ENCODE data around the gene ACSBG1.

Gene ACSBG1

GRCh38 chr15:78120523-78120922, 113.8 kb downstream of the ACSBG1 start:
- TF ChIP-seq, protein P1, sequence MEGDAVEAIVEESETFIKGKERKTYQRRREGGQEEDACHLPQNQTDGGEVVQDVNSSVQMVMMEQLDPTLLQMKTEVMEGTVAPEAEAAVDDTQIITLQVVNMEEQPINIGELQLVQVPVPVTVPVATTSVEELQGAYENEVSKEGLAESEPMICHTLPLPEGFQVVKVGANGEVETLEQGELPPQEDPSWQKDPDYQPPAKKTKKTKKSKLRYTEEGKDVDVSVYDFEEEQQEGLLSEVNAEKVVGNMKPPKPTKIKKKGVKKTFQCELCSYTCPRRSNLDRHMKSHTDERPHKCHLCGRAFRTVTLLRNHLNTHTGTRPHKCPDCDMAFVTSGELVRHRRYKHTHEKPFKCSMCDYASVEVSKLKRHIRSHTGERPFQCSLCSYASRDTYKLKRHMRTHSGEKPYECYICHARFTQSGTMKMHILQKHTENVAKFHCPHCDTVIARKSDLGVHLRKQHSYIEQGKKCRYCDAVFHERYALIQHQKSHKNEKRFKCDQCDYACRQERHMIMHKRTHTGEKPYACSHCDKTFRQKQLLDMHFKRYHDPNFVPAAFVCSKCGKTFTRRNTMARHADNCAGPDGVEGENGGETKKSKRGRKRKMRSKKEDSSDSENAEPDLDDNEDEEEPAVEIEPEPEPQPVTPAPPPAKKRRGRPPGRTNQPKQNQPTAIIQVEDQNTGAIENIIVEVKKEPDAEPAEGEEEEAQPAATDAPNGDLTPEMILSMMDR (IDR thresholded peaks at IDR 0.05): no peak
- H3K4me3 ChIP-seq: no peak overlapping the region
- DNase-seq (ENCODE audit: low spot score): no peak
- H3K27ac ChIP-seq: no peak overlapping the region

All from coronary artery (tissue), 2 donors.